ENCODE data around the gene OR10H5.
"Not testable (repeated sequence)": the region's sequence is repeated elsewhere in the genome, so short reads cannot be mapped to it uniquely, and the experiment has no call there.

The OR10H5 gene, protein sequence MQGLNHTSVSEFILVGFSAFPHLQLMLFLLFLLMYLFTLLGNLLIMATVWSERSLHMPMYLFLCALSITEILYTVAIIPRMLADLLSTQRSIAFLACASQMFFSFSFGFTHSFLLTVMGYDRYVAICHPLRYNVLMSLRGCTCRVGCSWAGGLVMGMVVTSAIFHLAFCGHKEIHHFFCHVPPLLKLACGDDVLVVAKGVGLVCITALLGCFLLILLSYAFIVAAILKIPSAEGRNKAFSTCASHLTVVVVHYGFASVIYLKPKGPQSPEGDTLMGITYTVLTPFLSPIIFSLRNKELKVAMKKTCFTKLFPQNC

DNA sequence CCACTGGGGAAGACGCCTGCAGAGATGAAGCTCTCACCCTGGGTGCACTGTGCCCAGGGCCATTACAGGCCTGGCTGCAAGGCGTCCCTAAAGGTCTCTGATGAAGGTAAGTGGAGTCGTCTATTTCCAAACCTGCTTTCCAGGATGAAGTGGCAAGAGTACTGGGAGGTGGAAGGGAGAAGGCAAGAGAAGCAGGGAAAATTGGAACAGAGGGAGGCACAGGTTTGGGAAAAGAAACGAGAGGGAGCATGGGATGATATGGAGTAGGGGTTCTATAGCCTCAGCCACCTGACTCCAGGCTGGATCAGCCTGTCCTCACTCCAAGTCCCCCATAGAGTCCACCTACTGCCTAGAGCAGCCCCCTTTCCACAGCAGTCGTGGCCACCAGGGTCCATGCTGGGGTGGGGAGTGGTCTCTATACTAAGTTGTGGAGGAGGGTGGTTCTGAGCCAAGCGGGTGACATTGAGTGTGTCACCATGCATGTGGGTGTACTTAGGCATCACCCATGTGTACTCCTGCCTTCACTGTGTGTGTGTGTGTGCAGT, at the start of gene OR10H5:
OR10H5 (plus strand) TSS at position 51 of the 545 bp plus-strand sequence. CDS start 6,388 bp downstream, outside the sequence.
- DNase-seq (ENCODE audit: low read depth) = no peak

DNA sequence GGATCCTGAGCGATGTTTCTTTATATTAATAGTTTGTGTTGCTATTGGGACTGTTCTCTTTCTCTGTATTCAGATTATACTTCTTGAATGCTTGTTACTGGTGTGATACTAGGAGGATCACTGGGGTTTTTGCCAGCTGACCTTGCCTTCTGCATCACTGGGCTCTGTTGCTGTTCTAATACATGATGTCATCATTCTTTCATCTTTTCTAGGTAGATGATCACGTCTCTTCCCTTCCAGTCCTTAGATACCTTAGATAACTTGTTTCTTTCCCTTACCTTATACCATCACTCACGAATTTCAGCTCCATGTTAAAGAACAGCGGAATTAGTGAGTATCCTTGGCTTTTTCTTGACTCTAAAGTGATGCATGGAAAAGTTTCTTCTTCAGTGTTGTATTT, 49.7 kb upstream of the OR10H5 start, which contains the start of gene OR10H3:
OR10H3 (plus strand) TSS at position 264 of the 400 bp plus-strand sequence. CDS start 3,408 bp downstream, outside the sequence.
- DNase-seq (ENCODE audit: low read depth) = no peak

- no peak for DNase-seq (ENCODE audit: low read depth)
These were observed 46.7 kb upstream of the OR10H5 start for GRCh38 chr19:15740785-15741184.

DNA sequence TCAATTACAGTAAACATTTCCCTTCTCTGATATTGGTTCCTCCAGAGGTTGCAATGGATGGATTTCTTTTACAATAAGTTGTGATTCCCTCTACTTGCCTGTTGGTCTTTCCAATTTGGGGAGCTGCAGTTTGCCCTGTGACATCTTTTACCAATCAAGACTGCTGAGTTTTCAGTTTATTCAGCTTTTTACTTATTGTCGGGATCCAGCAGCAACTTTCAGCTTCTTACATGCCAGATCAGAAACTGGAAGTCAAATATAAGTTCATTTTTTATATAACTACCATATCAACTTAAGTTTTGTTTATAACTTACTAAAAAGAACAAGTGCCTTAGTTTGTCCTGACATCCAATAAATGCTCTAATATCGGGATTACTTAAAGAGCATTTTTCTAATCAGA, 39.2 kb upstream of the OR10H5 start:
- no peak for DNase-seq (ENCODE audit: low read depth)

DNA sequence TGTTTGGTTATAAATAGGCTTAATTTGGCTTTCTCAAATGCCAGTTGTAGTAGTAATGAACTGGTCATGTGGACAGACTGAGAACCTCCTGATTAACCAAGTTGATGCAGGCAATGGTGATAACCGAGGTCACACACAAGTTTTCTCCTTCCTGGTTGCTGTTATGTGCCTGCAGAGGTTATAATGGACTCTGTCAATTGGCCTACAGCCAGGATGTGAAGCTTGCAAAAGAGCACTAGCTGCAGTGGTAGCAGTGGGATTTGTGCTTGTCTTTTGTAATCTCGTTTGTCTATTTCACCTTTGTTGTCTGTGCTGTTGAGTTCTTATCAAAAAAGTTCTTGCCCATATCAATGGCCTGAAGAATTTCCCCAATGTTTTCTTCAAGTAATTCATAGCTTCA, 29.1 kb upstream of the OR10H5 start:
- no peak for DNase-seq (ENCODE audit: low read depth)

GRCh38 chr19:15759962-15760565, 27.4 kb upstream of the OR10H5 start:
- no peak for DNase-seq (ENCODE audit: low read depth)

- no peak for DNase-seq (ENCODE audit: low read depth)
These were observed 17.9 kb upstream of the OR10H5 start for GRCh38 chr19:15769586-15769985.

DNA sequence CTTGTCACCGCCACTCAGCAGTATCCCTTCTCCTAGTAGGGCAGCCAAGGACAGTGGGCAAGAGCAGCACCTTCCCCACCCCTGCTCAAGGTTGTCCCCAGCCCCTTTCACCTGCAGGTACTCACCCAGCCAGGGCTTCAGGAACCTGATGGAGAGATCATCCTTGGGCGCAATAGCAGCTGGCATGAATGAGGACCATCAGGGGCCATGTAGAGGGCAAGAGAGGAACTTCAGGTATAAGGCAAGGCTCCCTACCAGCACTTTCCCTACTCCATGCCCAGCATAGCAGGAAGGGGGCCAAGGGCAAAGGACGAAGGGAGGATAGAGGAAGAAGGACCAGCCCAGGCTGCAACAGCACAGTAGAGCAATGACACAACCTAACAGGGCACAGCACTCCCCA, 13.3 kb upstream of the OR10H5 start:
- DNase-seq (ENCODE audit: low read depth) = not testable (repeated sequence)

DNA sequence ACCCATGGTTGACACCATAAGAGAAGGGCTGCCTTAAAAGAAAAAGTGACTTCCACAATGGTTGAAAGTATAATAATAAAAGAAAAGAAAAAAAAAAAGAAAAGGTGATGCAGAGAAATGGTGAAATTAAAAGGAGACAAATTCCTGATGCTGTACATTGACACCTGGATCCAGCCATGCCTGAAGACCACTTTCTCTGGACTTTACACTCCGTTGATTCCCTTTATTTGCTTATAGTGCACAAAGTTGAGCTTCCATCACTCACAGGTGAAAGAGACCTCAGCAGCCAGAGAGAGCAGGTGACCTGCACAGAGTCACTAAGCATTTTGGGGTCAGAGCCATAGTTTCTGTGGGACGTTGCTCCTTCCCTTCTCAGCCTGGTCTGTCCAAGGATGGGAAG, 12.2 kb upstream of the OR10H5 start:
- DNase-seq (ENCODE audit: low read depth) = no peak

DNA sequence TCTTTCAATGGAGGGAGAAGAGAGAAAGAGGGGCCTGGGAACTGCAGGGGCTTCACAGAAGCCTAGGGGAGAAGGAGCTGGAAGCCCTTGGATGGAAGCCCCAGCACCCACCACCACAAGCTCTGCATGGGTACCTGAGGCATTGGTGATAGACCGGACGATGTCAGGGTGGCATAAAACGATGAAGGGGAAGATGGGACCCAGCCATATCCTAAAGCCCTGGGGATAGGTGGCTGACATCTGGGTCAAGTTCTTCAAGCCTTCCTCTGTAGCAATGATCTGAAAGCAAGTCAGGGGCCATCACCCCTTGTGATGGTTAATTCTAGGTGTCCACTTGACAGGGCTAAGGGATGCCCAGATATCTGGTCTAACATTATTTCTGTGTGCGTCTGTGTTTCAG, 11.2 kb upstream of the OR10H5 start:
- DNase-seq (ENCODE audit: low read depth) = no peak

- DNase-seq (ENCODE audit: low read depth) = no peak
These were observed 10.2 kb upstream of the OR10H5 start for GRCh38 chr19:15776991-15777970.

GRCh38 chr19:15779756-15780476, 7.5 kb upstream of the OR10H5 start:
- DNase-seq (ENCODE audit: low read depth) = no peak

GRCh38 chr19:15780610-15781418, 6.6 kb upstream of the OR10H5 start:
- DNase-seq (ENCODE audit: low read depth) = no peak

DNA sequence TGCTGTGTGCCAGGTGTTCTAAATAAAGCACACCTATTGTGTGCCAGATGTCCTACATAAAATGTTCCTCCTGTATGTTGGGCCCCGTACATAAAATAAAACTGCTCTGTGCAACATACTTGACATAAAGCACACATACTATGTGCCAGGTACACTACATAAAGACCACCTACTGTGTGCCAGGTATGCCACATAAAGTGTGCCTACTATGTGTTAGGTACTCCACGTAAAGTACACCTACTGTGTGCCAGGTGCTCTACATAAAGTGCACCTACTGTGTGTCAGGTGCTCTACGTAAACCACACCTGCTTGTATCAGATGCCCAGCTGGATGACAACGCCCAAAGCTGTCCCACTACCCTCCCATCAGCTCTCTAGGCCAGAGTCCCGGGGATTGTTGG, 5.8 kb upstream of the OR10H5 start:
- no peak for DNase-seq (ENCODE audit: low read depth)

GRCh38 chr19:15782211-15782610, 5.2 kb upstream of the OR10H5 start:
- no peak for DNase-seq (ENCODE audit: low read depth)

DNA sequence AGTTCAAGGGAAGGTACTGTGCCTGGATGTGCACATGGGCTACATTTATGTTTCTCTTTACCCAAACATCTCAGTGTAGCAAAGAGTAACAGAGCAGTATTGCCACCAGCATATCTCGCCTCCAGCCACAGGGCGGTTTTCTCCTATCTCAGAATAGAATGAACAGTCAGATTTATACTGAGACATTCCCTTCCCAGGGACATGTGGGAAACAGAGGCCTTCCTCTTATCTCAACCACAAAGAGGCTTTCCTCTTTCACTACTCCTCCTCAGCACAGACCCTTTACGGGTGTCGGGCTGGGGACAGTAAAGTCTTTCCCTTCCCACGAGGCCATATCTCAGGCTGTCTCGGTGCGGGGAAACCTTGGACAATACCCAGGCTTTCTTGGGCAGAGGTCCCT, 4.6 kb upstream of the OR10H5 start:
- DNase-seq (ENCODE audit: low read depth) = not testable (repeated sequence)

- no peak for DNase-seq (ENCODE audit: low read depth)
These were observed 1.3 kb downstream of the OR10H5 start for GRCh38 chr19:15788594-15789270.

DNA sequence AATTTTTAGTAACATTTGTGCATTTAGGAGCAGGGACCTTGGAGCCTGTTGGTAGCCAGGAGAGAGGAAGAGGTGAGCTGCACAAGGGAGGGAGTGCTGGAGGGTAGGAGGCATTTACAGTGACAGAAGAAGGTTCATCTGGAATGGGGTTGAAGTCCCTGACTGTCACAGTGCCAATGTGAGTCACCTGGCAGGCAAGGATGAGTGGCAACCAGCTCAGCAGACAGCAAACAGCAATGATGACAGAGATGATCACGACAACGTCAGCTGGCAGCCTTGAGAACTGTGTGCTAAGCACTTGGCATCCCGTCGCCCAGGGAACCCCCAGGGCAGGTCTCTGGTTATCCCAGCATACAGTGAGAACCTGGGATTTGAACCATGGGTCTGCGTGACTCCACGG, 2.6 kb downstream of the OR10H5 start:
- no peak for DNase-seq (ENCODE audit: low read depth)

DNA sequence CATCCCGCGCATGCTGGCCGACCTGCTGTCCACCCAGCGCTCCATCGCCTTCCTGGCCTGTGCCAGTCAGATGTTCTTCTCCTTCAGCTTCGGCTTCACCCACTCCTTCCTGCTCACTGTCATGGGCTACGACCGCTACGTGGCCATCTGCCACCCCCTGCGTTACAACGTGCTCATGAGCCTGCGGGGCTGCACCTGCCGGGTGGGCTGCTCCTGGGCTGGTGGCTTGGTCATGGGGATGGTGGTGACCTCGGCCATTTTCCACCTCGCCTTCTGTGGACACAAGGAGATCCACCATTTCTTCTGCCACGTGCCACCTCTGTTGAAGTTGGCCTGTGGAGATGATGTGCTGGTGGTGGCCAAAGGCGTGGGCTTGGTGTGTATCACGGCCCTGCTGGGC, 6.8 kb downstream of the OR10H5 start:
- not testable (repeated sequence) for DNase-seq (ENCODE audit: low read depth)

DNA sequence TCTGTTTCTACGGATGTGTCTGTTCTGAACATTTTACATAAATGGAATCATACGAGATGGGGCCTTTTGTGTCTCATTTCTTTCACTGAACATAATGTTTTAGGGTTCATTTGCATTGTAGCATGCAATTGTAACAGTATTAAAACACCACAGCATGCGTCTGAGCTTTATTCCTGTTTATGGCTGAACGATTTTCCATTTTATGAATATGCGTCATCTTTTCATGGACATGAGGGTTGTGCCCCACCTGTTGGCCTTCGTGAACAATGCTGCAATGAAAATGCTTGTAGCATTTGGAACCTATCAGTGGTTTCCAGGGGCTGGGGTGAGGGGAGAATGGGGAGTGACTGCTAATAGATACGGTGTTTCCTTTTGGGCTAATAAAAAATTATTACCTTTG, 22.9 kb downstream of the OR10H5 start:
- no peak for DNase-seq (ENCODE audit: low read depth)

Data from stimulated activated CD8-positive, alpha-beta memory T cell treated with anti-CD3 and anti-CD28 coated beads, Interleukin-15, amount 100 ng/mL, for 1 hour (primary cell).